Stimulated activated CD4-positive, alpha-beta T cell treated with anti-CD3 and anti-CD28 coated beads, Interleukin-4, amount 100 ng/mL, for 4 hours (primary cell): Measurements from ENCODE around the gene ATF7IP2.
A peak's percentile ranks its signal among the peaks of the same experiment; 100 is the strongest.
"Not testable (repeated sequence)": the region's sequence is repeated elsewhere in the genome, so short reads cannot be mapped to it uniquely, and the experiment has no call there.

Source experiments
- DNase-seq, 2 experiments: peaks; one replicate each; pipeline ENCODE4 v3.0.0-alpha.2; 2020

Gene ATF7IP2

DNA sequence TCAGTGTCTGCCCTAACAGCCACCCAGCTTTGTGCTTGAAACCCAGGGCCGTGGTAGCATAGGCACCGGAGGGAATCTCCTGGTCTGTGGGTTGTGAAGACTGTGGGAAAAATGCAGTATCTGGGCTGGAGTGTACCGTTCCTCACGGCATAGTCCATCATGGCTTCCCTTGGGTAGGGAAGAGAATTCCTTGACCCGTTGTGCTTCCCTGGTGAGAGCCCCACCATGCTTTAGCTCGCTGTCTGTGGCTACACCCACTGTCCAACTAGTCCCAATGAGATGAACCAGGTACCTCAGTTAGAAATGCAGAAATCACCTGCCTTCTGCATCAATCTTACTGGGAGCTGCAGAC lies 67.3 kb downstream of the ATF7IP2 start:
- DNase-seq, result no peak

- no peak for DNase-seq
Measured at GRCh38 chr16:10465821-10466220, 80.0 kb downstream of the ATF7IP2 start.

DNA sequence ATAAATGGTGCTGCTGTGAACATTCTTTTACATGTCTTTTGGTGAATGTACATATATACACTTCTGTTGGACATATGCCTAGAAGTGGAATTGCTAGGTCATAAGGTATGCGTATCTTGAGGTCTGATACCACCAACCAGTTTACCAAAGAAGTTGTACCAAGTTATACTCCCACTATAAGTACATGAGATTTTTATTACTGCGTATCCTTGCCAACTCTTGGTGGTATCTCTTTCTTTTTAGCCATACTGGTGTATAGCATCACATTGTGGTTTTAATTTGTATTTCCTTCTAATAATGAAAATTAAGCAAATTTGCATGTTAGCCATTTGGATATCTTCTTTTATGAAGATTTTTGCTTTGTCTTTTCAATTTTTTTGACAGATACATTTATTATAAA lies 80.5 kb downstream of the ATF7IP2 start:
- DNase-seq, result no peak

- DNase-seq, result no peak
Measured at GRCh38 chr16:10466861-10467260, 81.0 kb downstream of the ATF7IP2 start.

- DNase-seq, result not testable (repeated sequence)
Measured at GRCh38 chr16:10476636-10477035, 90.8 kb downstream of the ATF7IP2 start.

DNA sequence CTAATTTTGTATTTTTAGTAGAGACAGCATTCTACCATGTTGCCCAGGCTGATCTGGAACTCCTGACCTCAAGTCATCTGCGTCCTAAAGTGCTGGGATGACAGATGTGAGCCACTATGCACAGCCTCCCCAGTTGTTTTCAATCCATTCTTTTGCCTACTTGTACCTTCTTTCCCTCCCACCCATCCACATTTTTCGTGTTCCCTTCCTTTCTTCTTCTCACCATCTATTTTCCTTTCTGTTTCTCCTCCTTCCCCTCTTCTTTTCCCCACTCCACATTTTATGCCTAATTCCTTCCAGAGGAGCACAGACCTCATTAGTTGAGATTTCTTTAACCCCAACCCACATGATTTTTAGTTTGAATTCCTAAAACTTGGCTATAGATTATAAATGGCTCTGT lies 94.3 kb downstream of the ATF7IP2 start:
- no peak for DNase-seq

DNA sequence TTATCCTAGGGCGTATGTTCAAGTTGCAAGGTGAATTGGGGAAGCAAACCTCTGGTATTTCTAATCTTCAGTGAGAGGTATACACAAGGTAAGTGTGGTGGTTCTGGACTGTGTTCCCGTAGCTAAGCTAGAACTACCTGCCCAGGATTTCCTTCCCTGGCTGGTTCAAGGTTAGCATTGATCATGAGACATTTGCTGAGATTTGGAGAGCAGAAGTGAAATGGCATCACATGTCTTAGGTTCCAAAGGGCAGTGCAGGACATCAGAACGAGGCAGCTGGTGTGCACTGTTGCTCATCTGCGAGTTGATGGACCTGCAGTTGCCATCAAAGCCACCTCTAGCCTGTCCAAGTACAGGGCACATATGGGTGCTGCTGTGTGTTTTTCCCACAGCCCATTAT lies 99.3 kb downstream of the ATF7IP2 start:
- DNase-seq, result no peak

DNA sequence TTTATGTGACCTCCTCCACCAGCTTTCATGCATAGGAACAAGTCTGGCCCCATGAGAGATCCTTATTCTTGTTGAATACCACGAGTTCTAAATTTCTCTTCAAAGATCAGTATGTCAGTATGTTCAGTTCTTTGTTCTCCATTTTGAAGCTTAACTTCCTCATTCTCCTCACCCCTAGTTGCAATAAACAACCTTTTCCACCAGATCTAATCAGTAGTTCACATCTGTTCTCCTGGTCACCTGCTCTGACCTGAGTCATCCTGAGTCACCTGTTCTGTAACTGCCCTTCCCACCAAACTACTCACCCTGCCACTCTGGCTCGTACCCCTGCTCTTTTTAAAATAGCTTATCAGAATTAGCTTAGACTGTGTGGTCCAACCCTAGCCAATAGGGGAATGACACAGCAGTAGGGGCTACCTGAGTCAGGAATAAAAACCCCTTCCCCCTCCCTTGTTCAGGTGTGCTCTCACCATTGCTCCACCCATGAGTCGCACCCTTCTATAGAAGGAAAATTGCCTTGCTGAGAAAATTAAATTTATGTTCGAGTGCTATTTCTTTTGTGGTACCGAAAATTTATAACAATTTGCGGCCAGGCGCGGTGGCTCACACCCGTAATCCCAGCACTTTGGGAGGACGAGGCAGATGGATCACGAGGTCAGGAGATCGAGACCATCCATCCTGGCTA lies 100.0 kb downstream of the ATF7IP2 start:
- DNase-seq, result no peak

- no peak for DNase-seq
Measured at GRCh38 chr16:10490141-10490540, 104.3 kb downstream of the ATF7IP2 start.

GRCh38 chr16:10493276-10493675 lies 107.4 kb downstream of the ATF7IP2 start:
- no peak for DNase-seq

DNA sequence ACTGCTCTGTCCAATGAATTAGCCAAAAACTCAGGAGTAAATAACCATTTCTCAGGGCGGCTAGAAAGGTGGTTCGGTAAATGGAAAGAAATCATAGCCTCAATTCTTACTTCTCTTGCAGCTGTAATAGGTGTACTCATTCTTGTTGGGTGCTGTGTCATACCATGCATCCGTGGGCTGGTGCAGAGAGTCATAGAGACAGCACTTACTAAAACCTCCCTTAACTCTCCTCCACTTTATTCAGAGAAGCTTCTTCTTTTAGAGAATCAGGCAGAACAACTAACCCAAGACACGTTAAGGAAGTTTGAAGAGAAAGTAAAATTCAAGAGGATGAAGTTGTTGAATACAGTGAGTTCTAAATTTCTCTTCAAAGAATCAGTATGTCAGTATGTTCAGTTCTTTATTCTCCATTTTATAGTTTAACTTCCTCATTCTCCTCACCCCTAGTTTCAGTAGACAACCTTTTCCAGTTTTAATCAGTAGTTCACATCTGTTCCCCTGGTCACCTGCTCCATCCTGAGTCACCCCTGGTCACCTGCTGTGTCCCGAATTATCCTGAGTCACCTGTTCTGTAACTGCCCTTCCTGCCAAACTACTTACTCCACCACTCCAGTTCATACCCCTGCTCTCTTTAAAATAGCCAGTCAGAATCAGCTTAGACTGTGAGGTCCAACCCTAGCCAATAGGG lies 108.6 kb downstream of the ATF7IP2 start:
- DNase-seq, result no peak

GRCh38 chr16:10495031-10495345 lies 109.1 kb downstream of the ATF7IP2 start:
- no peak for DNase-seq

- DNase-seq, result no peak
Measured at GRCh38 chr16:10497132-10498101, 111.6 kb downstream of the ATF7IP2 start.

DNA sequence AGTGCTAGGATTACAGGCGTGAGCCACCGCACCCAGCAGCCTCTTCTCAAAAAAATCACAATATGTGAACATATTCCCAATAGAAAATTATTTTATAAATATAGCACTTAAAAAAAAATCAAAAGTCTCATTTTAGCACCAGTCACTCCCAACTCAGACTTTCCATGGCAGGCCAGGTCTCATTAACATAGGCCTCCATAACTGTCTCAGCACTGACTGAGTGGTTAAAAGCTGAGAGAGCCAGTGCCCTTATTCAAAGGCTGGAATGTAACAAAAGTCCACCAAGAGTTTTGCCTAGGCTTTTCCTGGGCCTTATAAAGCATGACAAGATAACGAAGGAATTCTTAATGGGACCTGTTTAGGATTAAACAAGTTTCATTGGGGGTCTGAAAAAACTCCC lies 114.7 kb downstream of the ATF7IP2 start:
- DNase-seq, result no peak

DNA sequence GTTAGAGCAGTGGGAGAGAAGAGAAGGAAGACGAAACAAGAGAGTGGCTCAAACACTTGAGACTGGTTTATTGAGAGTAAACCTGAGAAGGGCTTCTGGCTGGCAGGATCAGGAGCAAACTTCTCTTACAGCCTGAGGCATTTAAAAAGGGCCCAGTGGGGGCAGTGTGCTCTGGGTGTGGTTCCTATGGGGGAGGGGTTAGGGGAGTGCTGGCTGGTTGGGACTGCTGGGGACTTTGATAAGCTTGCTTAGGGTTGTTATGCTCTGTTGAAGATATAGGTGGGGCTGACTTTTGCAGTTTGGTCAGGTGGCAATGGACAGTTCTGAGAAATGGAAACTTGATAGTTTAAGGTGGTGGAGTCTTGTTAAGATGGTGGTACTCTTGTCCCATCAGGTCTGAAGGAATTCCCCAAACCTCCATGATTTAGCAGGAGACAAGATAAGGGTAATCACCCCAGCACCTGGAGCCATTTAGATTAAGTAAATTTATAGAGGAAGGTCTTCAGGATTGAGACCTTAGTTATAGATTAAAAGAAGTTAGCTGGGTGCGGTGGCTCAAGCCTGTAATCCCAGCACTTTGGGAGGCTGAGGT lies 115.3 kb downstream of the ATF7IP2 start:
- DNase-seq, result no peak

GRCh38 chr16:10502776-10503175 lies 116.9 kb downstream of the ATF7IP2 start:
- no peak for DNase-seq

GRCh38 chr16:10504404-10504885 lies 118.6 kb downstream of the ATF7IP2 start:
- DNase-seq, result no peak

DNA sequence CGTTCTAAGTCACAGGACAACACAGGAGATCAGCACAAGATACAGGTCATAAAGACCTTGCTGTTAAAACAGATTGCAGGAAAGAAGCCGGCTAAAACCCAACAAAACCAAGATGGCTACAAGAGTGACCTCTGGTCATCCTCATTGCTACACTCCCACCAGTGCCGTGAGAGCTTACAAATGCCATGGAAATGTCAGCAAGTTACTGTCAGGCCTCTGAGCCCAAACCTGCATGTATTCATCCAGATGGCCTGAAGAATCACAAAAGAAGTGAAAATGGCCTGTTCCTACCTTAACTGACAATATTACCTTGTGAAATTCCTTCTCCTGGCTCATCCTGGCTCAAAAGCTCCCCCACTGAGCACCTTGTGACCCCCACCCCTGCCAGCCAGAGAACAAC lies 119.4 kb downstream of the ATF7IP2 start:
- not testable (repeated sequence) for DNase-seq

DNA sequence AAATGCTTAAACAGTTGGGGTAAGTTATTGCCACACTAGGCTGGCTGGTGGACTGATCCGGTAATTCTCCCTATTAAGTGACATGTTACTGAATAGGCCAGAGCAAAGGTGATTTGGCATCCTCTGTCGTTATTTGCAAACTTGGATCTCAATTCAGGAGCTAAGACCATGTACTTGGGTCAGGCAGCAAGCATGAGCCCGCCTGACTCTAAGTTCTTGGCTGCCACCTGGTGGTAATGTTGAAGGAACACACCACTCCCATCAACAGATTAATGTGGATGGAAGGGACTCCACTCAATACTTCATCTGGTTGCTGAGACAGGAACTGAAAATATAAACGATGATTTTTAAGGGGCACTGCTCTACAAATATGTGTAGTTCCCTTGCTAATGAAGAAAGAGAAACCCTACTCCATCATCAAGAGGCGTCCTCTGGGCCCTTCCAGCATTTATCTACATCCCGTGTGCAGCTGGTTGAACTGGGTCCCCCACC lies 123.7 kb downstream of the ATF7IP2 start:
- peak; percentile 26 to 52 for DNase-seq

GRCh38 chr16:10510279-10510678 lies 124.4 kb downstream of the ATF7IP2 start:
- DNase-seq, result no peak

DNA sequence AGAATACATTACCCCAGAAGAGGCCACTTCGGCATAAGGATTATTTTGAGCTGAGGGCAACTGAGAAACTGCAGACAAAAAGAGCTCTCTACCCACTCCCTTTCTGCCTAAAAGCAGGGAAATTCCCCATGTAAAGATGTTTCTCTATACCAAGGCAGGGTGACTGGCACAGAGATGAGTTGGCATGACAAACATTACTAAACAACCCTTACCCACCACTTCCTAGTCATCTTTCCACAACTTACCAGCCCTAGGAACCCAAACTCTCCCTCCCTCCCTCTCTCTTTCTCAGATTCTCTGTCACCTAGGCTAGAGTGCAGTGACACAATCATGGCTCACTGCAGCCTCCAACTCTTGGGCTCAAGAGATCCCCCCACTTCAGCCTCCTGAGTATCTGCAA lies 126.0 kb downstream of the ATF7IP2 start:
- DNase-seq, result no peak

GRCh38 chr16:10514369-10515055 lies 128.7 kb downstream of the ATF7IP2 start:
- peak in 1 of 2 experiments; percentile 19 for DNase-seq
